HEK293 (cell line): Measurements from ENCODE around the gene COBL.

Experiments
- ZNF311 ChIP-seq: fragments of 450-650 bp; formaldehyde crosslinking; IDR thresholded peaks from 2 replicates; pipeline ENCODE4 v1.5.1; 2017; ENCODE audit warnings: missing biosample characterization, missing genetic modification characterization, borderline replicate concordance
- TF ChIP-seq, protein P1 (sequence below): fragments of 450-650 bp; formaldehyde crosslinking; IDR thresholded peaks from 2 replicates; pipeline ENCODE4 v1.5.1; 2016; ENCODE audit warnings: missing biosample characterization, missing genetic modification characterization

DNA sequence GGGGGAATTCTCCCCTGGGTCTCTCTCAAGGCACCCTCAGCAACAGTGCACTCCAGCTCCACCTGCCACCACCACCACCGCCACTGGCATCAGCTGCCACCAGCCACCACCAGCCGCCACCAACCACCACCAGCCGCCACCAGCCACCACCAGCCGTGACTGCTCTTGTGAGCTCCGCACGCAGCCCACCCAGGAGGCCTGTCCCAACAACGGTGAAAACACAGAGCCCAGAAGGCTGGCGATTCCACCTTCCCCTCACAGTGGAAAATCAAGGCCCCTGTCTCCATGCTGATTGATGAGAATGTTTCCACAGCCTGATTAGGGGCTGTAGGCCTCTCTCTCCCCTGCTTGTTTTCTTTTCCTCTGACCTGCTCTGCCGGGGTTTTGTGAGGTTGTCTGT lies 41.1 kb downstream of the COBL start:
- TF ChIP-seq, protein P1, sequence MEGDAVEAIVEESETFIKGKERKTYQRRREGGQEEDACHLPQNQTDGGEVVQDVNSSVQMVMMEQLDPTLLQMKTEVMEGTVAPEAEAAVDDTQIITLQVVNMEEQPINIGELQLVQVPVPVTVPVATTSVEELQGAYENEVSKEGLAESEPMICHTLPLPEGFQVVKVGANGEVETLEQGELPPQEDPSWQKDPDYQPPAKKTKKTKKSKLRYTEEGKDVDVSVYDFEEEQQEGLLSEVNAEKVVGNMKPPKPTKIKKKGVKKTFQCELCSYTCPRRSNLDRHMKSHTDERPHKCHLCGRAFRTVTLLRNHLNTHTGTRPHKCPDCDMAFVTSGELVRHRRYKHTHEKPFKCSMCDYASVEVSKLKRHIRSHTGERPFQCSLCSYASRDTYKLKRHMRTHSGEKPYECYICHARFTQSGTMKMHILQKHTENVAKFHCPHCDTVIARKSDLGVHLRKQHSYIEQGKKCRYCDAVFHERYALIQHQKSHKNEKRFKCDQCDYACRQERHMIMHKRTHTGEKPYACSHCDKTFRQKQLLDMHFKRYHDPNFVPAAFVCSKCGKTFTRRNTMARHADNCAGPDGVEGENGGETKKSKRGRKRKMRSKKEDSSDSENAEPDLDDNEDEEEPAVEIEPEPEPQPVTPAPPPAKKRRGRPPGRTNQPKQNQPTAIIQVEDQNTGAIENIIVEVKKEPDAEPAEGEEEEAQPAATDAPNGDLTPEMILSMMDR = no peak
- TF ChIP-seq ZNF311 = no peak
